HepG2 (cell line): ENCODE measurements around the gene PPP2R5B. TPM values are rescaled to one million over a fixed set of nuclear protein-coding genes. Genes with fewer than 3 reads are reported as not detected.

Experiments used
- AHR ChIP-seq: IDR thresholded peaks from 2 replicates; pipeline ENCODE4 v1.6.1; 2018; ENCODE audit warnings: missing genetic modification reagents, missing compliant biosample characterization
- ARNT2 ChIP-seq: sonication (generic); formaldehyde crosslinking; IDR thresholded peaks from 2 replicates; pipeline ENCODE4 v1.8.0; 2022; ENCODE audit warnings: mild to moderate bottlenecking, low read depth, missing genetic modification reagents, moderate library complexity
- ATAD3A ChIP-seq: sonication (generic); formaldehyde crosslinking; IDR thresholded peaks from 2 replicates; pipeline ENCODE4 v1.4.0; 2020; ENCODE audit warnings: missing genetic modification reagents
- BORCS8-MEF2B ChIP-seq: sonication (generic); formaldehyde crosslinking; IDR thresholded peaks from 2 replicates; pipeline ENCODE4 v1.8.0; 2022; ENCODE audit warnings: mild to moderate bottlenecking, missing genetic modification reagents
- CREB3 ChIP-seq: sonication (generic); formaldehyde crosslinking; IDR thresholded peaks from 2 replicates; pipeline ENCODE4 v1.5.0; 2020; ENCODE audit warnings: missing genetic modification reagents
- ELF4 ChIP-seq: sonication (generic); formaldehyde crosslinking; IDR thresholded peaks from 2 replicates; pipeline ENCODE4 v1.5.0; 2020; ENCODE audit warnings: missing genetic modification reagents, mild to moderate bottlenecking, moderate library complexity, borderline replicate concordance
- FIP1L1 ChIP-seq: fragments of 200-400 bp; formaldehyde crosslinking; IDR thresholded peaks from 2 replicates; pipeline ENCODE4 v1.6.1; 2018; ENCODE audit warnings: low read depth, mild to moderate bottlenecking, low read length, moderate library complexity, borderline replicate concordance; ENCODE audit not compliant: insufficient read depth
- FOXO1 ChIP-seq: sonication (generic); formaldehyde crosslinking; IDR thresholded peaks from 2 replicates; pipeline ENCODE4 v1.4.0; 2020; ENCODE audit warnings: missing genetic modification reagents
- HNRNPUL1 ChIP-seq: fragments of 200-400 bp; formaldehyde crosslinking; IDR thresholded peaks from 2 replicates; pipeline ENCODE4 v1.6.1; 2017; ENCODE audit warnings: low read depth, mild to moderate bottlenecking, low read length, moderate library complexity
- JARID2 ChIP-seq: sonication (generic); formaldehyde crosslinking; IDR thresholded peaks from 2 replicates; pipeline ENCODE4 v1.8.1; 2023; ENCODE audit warnings: missing genetic modification reagents, inconsistent platforms; ENCODE audit not compliant: insufficient replicate concordance
- MYC ChIP-seq: sonication (generic); formaldehyde crosslinking; IDR thresholded peaks from 2 replicates; pipeline ENCODE4 v1.9.0; 2021; ENCODE audit warnings: missing genetic modification reagents, borderline replicate concordance
- NFE2 ChIP-seq: sonication (generic); formaldehyde crosslinking; IDR thresholded peaks from 2 replicates; pipeline ENCODE4 v1.4.0; 2020; ENCODE audit warnings: missing genetic modification reagents
- PHF21A ChIP-seq: sonication (generic); formaldehyde crosslinking; IDR thresholded peaks from 2 replicates; pipeline ENCODE4 v1.5.0; 2020; ENCODE audit warnings: mild to moderate bottlenecking, missing genetic modification reagents
- POGK ChIP-seq: sonication (generic); formaldehyde crosslinking; conservative IDR thresholded peaks from 2 replicates; pipeline ENCODE4 v1.8.0; 2022; ENCODE audit warnings: mild to moderate bottlenecking, moderate library complexity, missing genetic modification reagents
- POLR2G ChIP-seq: fragments of 200-400 bp; formaldehyde crosslinking; IDR thresholded peaks from 2 replicates; pipeline ENCODE4 v1.6.1; 2018; ENCODE audit warnings: mild to moderate bottlenecking, low read depth, low read length, moderate library complexity
- ZFX ChIP-seq: sonication (generic); formaldehyde crosslinking; IDR thresholded peaks from 2 replicates; pipeline ENCODE4 v1.4.0; 2020; ENCODE audit warnings: mild to moderate bottlenecking, low read depth, missing genetic modification reagents, moderate library complexity
- ZIK1 ChIP-seq: sonication (generic); formaldehyde crosslinking; IDR thresholded peaks from 2 replicates; pipeline ENCODE4 v1.5.0; 2020; ENCODE audit warnings: mild to moderate bottlenecking, low read depth, missing genetic modification reagents, borderline replicate concordance
- ZNF672 ChIP-seq: sonication (generic); formaldehyde crosslinking; IDR thresholded peaks from 2 replicates; pipeline ENCODE4 v1.8.1; 2022; ENCODE audit warnings: missing genetic modification reagents
- polyA plus RNA-seq, 8 experiments: library from polyadenylated mRNA; depleted of rRNA in 3 of 8; stranded (reverse) in 7 of 8; unstranded in 1 of 8; fragments of >200 nt; fragmentation: Illumina TruSeq in 4 of 8; extraction: Trizol in 4 of 8; gene quantifications; 2 replicates each; pipeline versions ENCODE4 v1.2.1 to v1.2.3, GENCODE V29; 2011 to 2016; ENCODE audit warnings: low read depth in 4 of 8, missing spikeins in 1 of 8, mixed read lengths in 1 of 8; ENCODE audit not compliant: insufficient read depth in 1 of 8
- total RNA-seq, 5 experiments: library from RNA; depleted of rRNA; stranded (reverse); fragments of >200 nt; fragmentation: Illumina TruSeq; extraction: Trizol; gene quantifications; 2 replicates each; pipeline ENCODE4 v1.2.3, GENCODE V29; 2016; ENCODE audit warnings: low read depth in 1 of 5
- TF ChIP-seq, protein P1 (sequence below): sonication (generic); formaldehyde crosslinking; IDR thresholded peaks from 2 replicates; pipeline ENCODE4 v1.4.0; 2020; ENCODE audit warnings: missing genetic modification reagents
- TF ChIP-seq, protein P2 (sequence below): sonication (generic); formaldehyde crosslinking; IDR thresholded peaks from 2 replicates; pipeline ENCODE4 v1.4.0; 2020; ENCODE audit warnings: missing genetic modification reagents
- TF ChIP-seq, protein P3 (sequence below): sonication (generic); formaldehyde crosslinking; IDR thresholded peaks from 2 replicates; pipeline ENCODE4 v1.4.0; 2020; ENCODE audit warnings: mild to moderate bottlenecking, missing genetic modification reagents

The PPP2R5B gene
- total and polyA plus RNA-seq, 2 of the 13 experiments (the other 11 are each of a cell fraction or from before 2014, with no cell fraction given): 2.3 to 8.3 TPM

GRCh38 chr11:64888729-64889511 lies 35.6 kb upstream of the PPP2R5B start (continued):
- TF ChIP-seq, protein P1, sequence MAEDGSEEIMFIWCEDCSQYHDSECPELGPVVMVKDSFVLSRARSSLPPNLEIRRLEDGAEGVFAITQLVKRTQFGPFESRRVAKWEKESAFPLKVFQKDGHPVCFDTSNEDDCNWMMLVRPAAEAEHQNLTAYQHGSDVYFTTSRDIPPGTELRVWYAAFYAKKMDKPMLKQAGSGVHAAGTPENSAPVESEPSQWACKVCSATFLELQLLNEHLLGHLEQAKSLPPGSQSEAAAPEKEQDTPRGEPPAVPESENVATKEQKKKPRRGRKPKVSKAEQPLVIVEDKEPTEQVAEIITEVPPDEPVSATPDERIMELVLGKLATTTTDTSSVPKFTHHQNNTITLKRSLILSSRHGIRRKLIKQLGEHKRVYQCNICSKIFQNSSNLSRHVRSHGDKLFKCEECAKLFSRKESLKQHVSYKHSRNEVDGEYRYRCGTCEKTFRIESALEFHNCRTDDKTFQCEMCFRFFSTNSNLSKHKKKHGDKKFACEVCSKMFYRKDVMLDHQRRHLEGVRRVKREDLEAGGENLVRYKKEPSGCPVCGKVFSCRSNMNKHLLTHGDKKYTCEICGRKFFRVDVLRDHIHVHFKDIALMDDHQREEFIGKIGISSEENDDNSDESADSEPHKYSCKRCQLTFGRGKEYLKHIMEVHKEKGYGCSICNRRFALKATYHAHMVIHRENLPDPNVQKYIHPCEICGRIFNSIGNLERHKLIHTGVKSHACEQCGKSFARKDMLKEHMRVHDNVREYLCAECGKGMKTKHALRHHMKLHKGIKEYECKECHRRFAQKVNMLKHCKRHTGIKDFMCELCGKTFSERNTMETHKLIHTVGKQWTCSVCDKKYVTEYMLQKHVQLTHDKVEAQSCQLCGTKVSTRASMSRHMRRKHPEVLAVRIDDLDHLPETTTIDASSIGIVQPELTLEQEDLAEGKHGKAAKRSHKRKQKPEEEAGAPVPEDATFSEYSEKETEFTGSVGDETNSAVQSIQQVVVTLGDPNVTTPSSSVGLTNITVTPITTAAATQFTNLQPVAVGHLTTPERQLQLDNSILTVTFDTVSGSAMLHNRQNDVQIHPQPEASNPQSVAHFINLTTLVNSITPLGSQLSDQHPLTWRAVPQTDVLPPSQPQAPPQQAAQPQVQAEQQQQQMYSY: no peak
- TF ChIP-seq POLR2G: peak; percentile 67
- peak; percentile 21; the same call in 1 of the 2 replicates for TF ChIP-seq POGK (CRISPR knock-in tag)
- no peak for TF ChIP-seq CREB3 (CRISPR knock-in tag)
- no peak for TF ChIP-seq HNRNPUL1
- peak; percentile 14; the same call in 1 of the 2 replicates for TF ChIP-seq ZFX (CRISPR knock-in tag)
- TF ChIP-seq ELF4 (CRISPR knock-in tag): no peak
- no peak for TF ChIP-seq ZIK1 (CRISPR knock-in tag)
- TF ChIP-seq AHR (CRISPR knock-in tag): no peak
- TF ChIP-seq NFE2: no peak
- no peak for TF ChIP-seq ATAD3A (CRISPR knock-in tag)
- no peak for TF ChIP-seq FIP1L1
- no peak for TF ChIP-seq FOXO1
- no peak for TF ChIP-seq JARID2
- TF ChIP-seq, protein P2, sequence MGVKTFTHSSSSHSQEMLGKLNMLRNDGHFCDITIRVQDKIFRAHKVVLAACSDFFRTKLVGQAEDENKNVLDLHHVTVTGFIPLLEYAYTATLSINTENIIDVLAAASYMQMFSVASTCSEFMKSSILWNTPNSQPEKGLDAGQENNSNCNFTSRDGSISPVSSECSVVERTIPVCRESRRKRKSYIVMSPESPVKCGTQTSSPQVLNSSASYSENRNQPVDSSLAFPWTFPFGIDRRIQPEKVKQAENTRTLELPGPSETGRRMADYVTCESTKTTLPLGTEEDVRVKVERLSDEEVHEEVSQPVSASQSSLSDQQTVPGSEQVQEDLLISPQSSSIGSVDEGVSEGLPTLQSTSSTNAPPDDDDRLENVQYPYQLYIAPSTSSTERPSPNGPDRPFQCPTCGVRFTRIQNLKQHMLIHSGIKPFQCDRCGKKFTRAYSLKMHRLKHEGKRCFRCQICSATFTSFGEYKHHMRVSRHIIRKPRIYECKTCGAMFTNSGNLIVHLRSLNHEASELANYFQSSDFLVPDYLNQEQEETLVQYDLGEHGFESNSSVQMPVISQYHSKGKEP (CRISPR knock-in tag): no peak
- TF ChIP-seq, protein P3, sequence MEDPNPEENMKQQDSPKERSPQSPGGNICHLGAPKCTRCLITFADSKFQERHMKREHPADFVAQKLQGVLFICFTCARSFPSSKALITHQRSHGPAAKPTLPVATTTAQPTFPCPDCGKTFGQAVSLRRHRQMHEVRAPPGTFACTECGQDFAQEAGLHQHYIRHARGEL (CRISPR knock-in tag): no peak
- no peak for TF ChIP-seq MYC (CRISPR knock-in tag)
- TF ChIP-seq PHF21A (CRISPR knock-in tag): no peak
- no peak for TF ChIP-seq ZNF672 (CRISPR knock-in tag)
- TF ChIP-seq ARNT2 (CRISPR knock-in tag): no peak
- no peak for TF ChIP-seq BORCS8-MEF2B (CRISPR knock-in tag)
